ENCODE measurements around the gene NEK5.
"Not testable (repeated sequence)": the region's sequence is repeated elsewhere in the genome, so short reads cannot be mapped to it uniquely, and the experiment has no call there.

Gene NEK5

GRCh38 chr13:52137489-52137888 lies 8.6 kb upstream of the NEK5 start:
- DNase-seq (ENCODE audit: low read depth, low spot score), result no peak

- no peak for DNase-seq (ENCODE audit: low read depth, low spot score)
These were observed 7.9 kb upstream of the NEK5 start for GRCh38 chr13:52136763-52137162.

GRCh38 chr13:52130641-52131040 lies 1.8 kb upstream of the NEK5 start:
- DNase-seq (ENCODE audit: low read depth, low spot score), result no peak

- DNase-seq (ENCODE audit: low read depth, low spot score), result no peak
These were observed 830 bp downstream of the NEK5 start for GRCh38 chr13:52127783-52128702.

GRCh38 chr13:52127378-52127777 lies 1.5 kb downstream of the NEK5 start:
- no peak for DNase-seq (ENCODE audit: low read depth, low spot score)

GRCh38 chr13:52125547-52125946 lies 3.3 kb downstream of the NEK5 start:
- no peak for DNase-seq (ENCODE audit: low read depth, low spot score)

GRCh38 chr13:52118595-52118994 lies 10.3 kb downstream of the NEK5 start:
- no peak for DNase-seq (ENCODE audit: low read depth, low spot score)

GRCh38 chr13:52118095-52118494 lies 10.8 kb downstream of the NEK5 start:
- DNase-seq (ENCODE audit: low read depth, low spot score), result no peak

- no peak for DNase-seq (ENCODE audit: low read depth, low spot score)
These were observed 16.3 kb downstream of the NEK5 start for GRCh38 chr13:52112591-52112990.

- DNase-seq (ENCODE audit: low read depth, low spot score), result no peak
These were observed 19.7 kb downstream of the NEK5 start for GRCh38 chr13:52109116-52109670.

GRCh38 chr13:52105841-52106240 lies 23.0 kb downstream of the NEK5 start:
- DNase-seq (ENCODE audit: low read depth, low spot score), result no peak

GRCh38 chr13:52104624-52105023 lies 24.2 kb downstream of the NEK5 start:
- no peak for DNase-seq (ENCODE audit: low read depth, low spot score)

GRCh38 chr13:52103386-52103785 lies 25.5 kb downstream of the NEK5 start:
- no peak for DNase-seq (ENCODE audit: low read depth, low spot score)

- not testable (repeated sequence) for DNase-seq (ENCODE audit: low read depth, low spot score)
These were observed 26.4 kb downstream of the NEK5 start for GRCh38 chr13:52102423-52102822.

GRCh38 chr13:52097197-52097596 lies 31.7 kb downstream of the NEK5 start:
- DNase-seq (ENCODE audit: low read depth, low spot score), result no peak

GRCh38 chr13:52096748-52097147 lies 32.1 kb downstream of the NEK5 start:
- DNase-seq (ENCODE audit: low read depth, low spot score), result no peak

- no peak for DNase-seq (ENCODE audit: low read depth, low spot score)
These were observed 32.8 kb downstream of the NEK5 start for GRCh38 chr13:52096062-52096461.

- DNase-seq (ENCODE audit: low read depth, low spot score), result no peak
These were observed 36.8 kb downstream of the NEK5 start for GRCh38 chr13:52092087-52092486.

- DNase-seq (ENCODE audit: low read depth, low spot score), result no peak
These were observed 37.4 kb downstream of the NEK5 start for GRCh38 chr13:52091473-52091872.

GRCh38 chr13:52085421-52085820 lies 43.5 kb downstream of the NEK5 start:
- DNase-seq (ENCODE audit: low read depth, low spot score), result no peak

- not testable (repeated sequence) for DNase-seq (ENCODE audit: low read depth, low spot score)
These were observed 43.9 kb downstream of the NEK5 start for GRCh38 chr13:52084981-52085380.

GRCh38 chr13:52082601-52083000 lies 46.3 kb downstream of the NEK5 start:
- no peak for DNase-seq (ENCODE audit: low read depth, low spot score)

GRCh38 chr13:52079891-52080290 lies 49.0 kb downstream of the NEK5 start:
- DNase-seq (ENCODE audit: low read depth, low spot score), result not testable (repeated sequence)
